ENCODE measurements around the gene MYRFL. TPM values are rescaled to one million over a fixed set of nuclear protein-coding genes. Genes with fewer than 3 reads are reported as not detected.

The MYRFL gene
- polyA plus RNA-seq, 1 of the 3 experiments (the other 2 are of a cell fraction): not detected

DNA sequence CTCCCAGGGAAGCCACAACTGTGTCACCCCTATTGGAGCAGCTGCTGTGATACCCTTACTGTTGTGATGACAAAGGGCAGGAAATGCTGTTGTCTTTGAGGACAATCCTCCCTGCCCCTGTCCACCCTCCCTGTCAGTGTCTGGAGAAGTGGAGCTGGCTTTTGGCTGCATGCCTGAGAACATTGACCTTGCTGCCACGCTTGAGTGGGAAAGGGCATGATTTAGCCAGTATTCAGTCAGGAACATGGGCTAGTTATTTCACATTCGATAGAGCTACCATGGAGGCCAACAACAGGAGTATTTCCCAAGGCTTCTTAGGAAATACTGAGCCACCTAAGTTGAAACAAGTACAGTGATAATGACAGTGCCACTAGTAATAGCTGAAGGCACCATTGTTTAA, 59.4 kb downstream of the MYRFL start:
- no peaks in the 10 kb centered on the region for H3F3A ChIP-seq (replicated peaks; ENCODE audit: insufficient read depth)
- no peaks in the 10 kb centered on the region for H4K20me1 ChIP-seq (ENCODE audit: insufficient read depth)
- no peak overlapping the region for H3K4me3 ChIP-seq (ENCODE audit: low read depth in 2 of 2, low read length in 1 of 2)
- no peaks in the 10 kb centered on the region for H3K79me2 ChIP-seq (ENCODE audit: insufficient read depth)
- no peaks in the 10 kb centered on the region for H3K36me3 ChIP-seq (replicated peaks in 1 of 2; ENCODE audit: control insufficient read depth in 1 of 2, insufficient read depth in 2 of 2, low read length in 1 of 2)
- H3K27me3 ChIP-seq (ENCODE audit: insufficient read depth): no peaks in the 10 kb centered on the region
- H3K4me2 ChIP-seq: no peak overlapping the region
- H3K9ac ChIP-seq: no peak overlapping the region
- H2AFZ ChIP-seq (ENCODE audit: low read depth): no peak overlapping the region
- no peak for DNase-seq
- CTCF ChIA-PET: interaction anchor here (2.4 to 8.4 kb wide), 3 partner anchors 17 to 845 kb away, joined by 17 to 65 read pairs (median 27); no protein-coding TSS in a partner anchor
- TF ChIP-seq RFX5 (IDR thresholded peaks at IDR 0.05; ENCODE audit: low read length) (no peak), POLR2AphosphoS5 (IDR thresholded peaks at IDR 0.05; ENCODE audit: low read depth, low read length) (no peak), PBX3 (IDR thresholded peaks at IDR 0.05) (no peak), SIN3A (IDR thresholded peaks at IDR 0.05; ENCODE audit: borderline replicate concordance, low read depth, low read length) (no peak), CHD2 (IDR thresholded peaks at IDR 0.05; ENCODE audit: low read length, partially characterized antibody) (no peak), RCOR1 (IDR thresholded peaks at IDR 0.05; ENCODE audit: low read length) (no peak), EZH2phosphoT487 (IDR thresholded peaks at IDR 0.05; ENCODE audit: borderline replicate concordance, low read depth) (no peak)
- TF ChIP-seq, protein P1, sequence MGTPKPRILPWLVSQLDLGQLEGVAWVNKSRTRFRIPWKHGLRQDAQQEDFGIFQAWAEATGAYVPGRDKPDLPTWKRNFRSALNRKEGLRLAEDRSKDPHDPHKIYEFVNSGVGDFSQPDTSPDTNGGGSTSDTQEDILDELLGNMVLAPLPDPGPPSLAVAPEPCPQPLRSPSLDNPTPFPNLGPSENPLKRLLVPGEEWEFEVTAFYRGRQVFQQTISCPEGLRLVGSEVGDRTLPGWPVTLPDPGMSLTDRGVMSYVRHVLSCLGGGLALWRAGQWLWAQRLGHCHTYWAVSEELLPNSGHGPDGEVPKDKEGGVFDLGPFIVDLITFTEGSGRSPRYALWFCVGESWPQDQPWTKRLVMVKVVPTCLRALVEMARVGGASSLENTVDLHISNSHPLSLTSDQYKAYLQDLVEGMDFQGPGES (IDR thresholded peaks at IDR 0.05; ENCODE audit: low read depth, low read length): no peak
- POLR2A ChIA-PET: no interaction called here
- H3K4me1 ChIP-seq (ENCODE audit: control insufficient read depth in 1 of 2, insufficient read depth in 2 of 2, low read depth in 1 of 2, low read length in 1 of 2): peaks cover 0 to 2% of the 10 kb centered on the region in 2 experiments; a peak in 1 of 4 replicates
- no peaks in the 10 kb centered on the region for H3K9me2 ChIP-seq
- no peak overlapping the region for H3K27ac ChIP-seq (ENCODE audit: low read depth in 2 of 2, low read length in 1 of 2)
- WGBS (ENCODE audit: low lambda C conversion rate): 58% methylated on average over 2 of the region's 2 CpGs
- H3K9me3 ChIP-seq: no peaks in the 10 kb centered on the region

DNA sequence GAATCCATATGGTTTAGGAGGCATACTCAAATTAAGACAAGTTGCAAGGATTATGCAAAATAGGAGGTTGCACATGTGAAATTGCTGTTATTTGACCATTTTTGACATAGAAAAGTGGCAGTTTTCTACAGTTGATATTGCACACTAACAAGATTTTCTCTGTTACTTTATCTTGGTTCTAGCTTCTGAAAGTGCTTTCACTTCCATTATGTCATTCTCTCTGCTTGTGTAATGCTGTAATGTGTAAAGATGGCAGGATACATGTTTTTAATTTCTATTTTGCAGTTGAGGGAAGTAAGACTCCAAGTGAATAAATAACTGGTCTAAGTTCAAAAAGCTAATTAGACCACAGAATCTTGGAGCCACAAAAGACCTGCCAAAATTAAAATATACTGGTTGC, 60.6 kb downstream of the MYRFL start:
- ChIA-PET CTCF (interaction anchor here (1.0 to 4.6 kb wide), 4 partner anchors 8 to 834 kb away, joined by 3 to 27 read pairs (median 10); no protein-coding TSS in a partner anchor), POLR2A (no interaction called here)
- no peak overlapping the region for H3K9ac ChIP-seq
- no peaks in the 10 kb centered on the region for H3K9me3 ChIP-seq
- DNase-seq: no peak
- peaks cover 0 to 2% of the 10 kb centered on the region in 2 experiments; a peak in 1 of 4 replicates for H3K4me1 ChIP-seq (ENCODE audit: control insufficient read depth in 1 of 2, insufficient read depth in 2 of 2, low read depth in 1 of 2, low read length in 1 of 2)
- H3K79me2 ChIP-seq (ENCODE audit: insufficient read depth): no peaks in the 10 kb centered on the region
- H3F3A ChIP-seq (replicated peaks; ENCODE audit: insufficient read depth): no peaks in the 10 kb centered on the region
- H3K27me3 ChIP-seq (ENCODE audit: insufficient read depth): no peaks in the 10 kb centered on the region
- H2AFZ ChIP-seq (ENCODE audit: low read depth): no peak overlapping the region
- no peaks in the 10 kb centered on the region for H3K9me2 ChIP-seq
- H3K36me3 ChIP-seq (replicated peaks in 1 of 2; ENCODE audit: control insufficient read depth in 1 of 2, insufficient read depth in 2 of 2, low read length in 1 of 2): no peaks in the 10 kb centered on the region
- H3K27ac ChIP-seq (ENCODE audit: low read depth in 2 of 2, low read length in 1 of 2): no peak overlapping the region
- no peak overlapping the region for H3K4me2 ChIP-seq
- TF ChIP-seq ELF1 (IDR thresholded peaks at IDR 0.05): no peak
- no peak for TF ChIP-seq EP300 (IDR thresholded peaks at IDR 0.05; ENCODE audit: borderline replicate concordance in 1 of 2, low read depth in 1 of 2, low read length in 1 of 2)
- TF ChIP-seq FOSL2 (IDR thresholded peaks at IDR 0.05; ENCODE audit: borderline replicate concordance, low read depth): no peak
- TF ChIP-seq, protein P2, sequence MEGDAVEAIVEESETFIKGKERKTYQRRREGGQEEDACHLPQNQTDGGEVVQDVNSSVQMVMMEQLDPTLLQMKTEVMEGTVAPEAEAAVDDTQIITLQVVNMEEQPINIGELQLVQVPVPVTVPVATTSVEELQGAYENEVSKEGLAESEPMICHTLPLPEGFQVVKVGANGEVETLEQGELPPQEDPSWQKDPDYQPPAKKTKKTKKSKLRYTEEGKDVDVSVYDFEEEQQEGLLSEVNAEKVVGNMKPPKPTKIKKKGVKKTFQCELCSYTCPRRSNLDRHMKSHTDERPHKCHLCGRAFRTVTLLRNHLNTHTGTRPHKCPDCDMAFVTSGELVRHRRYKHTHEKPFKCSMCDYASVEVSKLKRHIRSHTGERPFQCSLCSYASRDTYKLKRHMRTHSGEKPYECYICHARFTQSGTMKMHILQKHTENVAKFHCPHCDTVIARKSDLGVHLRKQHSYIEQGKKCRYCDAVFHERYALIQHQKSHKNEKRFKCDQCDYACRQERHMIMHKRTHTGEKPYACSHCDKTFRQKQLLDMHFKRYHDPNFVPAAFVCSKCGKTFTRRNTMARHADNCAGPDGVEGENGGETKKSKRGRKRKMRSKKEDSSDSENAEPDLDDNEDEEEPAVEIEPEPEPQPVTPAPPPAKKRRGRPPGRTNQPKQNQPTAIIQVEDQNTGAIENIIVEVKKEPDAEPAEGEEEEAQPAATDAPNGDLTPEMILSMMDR (IDR thresholded peaks at IDR 0.05): no peak
- TF ChIP-seq JUND (IDR thresholded peaks at IDR 0.05): no peak
- no peaks in the 10 kb centered on the region for H4K20me1 ChIP-seq (ENCODE audit: insufficient read depth)
- no peak overlapping the region for H3K4me3 ChIP-seq (ENCODE audit: low read depth in 2 of 2, low read length in 1 of 2)

Measured in SK-N-SH (cell line).